MM.1S (cell line): Measurements from ENCODE around the gene FHIT.

ENCODE experiments used
- DNase-seq: peaks from one replicate; pipeline ENCODE4 v3.0.0-alpha.2; 2015
- H2AFZ ChIP-seq: fragments of 300-600 bp; sonication (generic); 2 replicates; pipeline ENCODE4 v1.6.0; 2016; ENCODE audit warnings: antibody characterized with exemption, low read length
- H3F3A ChIP-seq: fragments of 300-600 bp; sonication (generic); 2 replicates; pipeline ENCODE4 v1.6.1; 2016; ENCODE audit warnings: mild to moderate bottlenecking, antibody characterized with exemption, low read length, moderate library complexity, mixed read lengths; ENCODE audit not compliant: insufficient read depth
- H3K27ac ChIP-seq: fragments of 300-600 bp; sonication (generic); 2 replicates; pipeline ENCODE4 v1.5.1; 2016; ENCODE audit warnings: mild to moderate bottlenecking, low read length
- H3K27me3 ChIP-seq: fragments of 300-600 bp; sonication (generic); replicated peaks from 2 replicates; pipeline ENCODE4 v1.6.0; 2016; ENCODE audit warnings: low read length; ENCODE audit not compliant: insufficient read depth
- H3K36me3 ChIP-seq: fragments of 300-600 bp; sonication (generic); replicated peaks from 2 replicates; pipeline ENCODE4 v1.6.1; 2016; ENCODE audit warnings: mild to moderate bottlenecking, low read length, mixed read lengths; ENCODE audit not compliant: insufficient read depth
- H3K4me1 ChIP-seq: fragments of 300-600 bp; sonication (generic); 2 replicates; pipeline ENCODE4 v1.6.1; 2016; ENCODE audit warnings: low read length, mixed read lengths
- H3K4me2 ChIP-seq: fragments of 300-600 bp; sonication (generic); 2 replicates; pipeline ENCODE4 v1.6.0; 2016; ENCODE audit warnings: low read depth, low read length
- H3K4me3 ChIP-seq: fragments of 300-600 bp; sonication (generic); 2 replicates; pipeline ENCODE4 v1.5.1; 2016; ENCODE audit warnings: low read length, mixed read lengths
- H3K79me2 ChIP-seq: fragments of 300-600 bp; sonication (generic); 2 replicates; pipeline ENCODE4 v1.6.1; 2016; ENCODE audit warnings: mixed run types, low read length, mixed read lengths
- H3K9ac ChIP-seq: fragments of 300-600 bp; sonication (generic); 2 replicates; pipeline ENCODE4 v1.6.1; 2016; ENCODE audit warnings: low read length, mixed read lengths
- H3K9me2 ChIP-seq: fragments of 300-600 bp; sonication (generic); replicated peaks from 2 replicates; pipeline ENCODE4 v1.6.1; 2016; ENCODE audit warnings: mild to moderate bottlenecking, low read length, mixed read lengths; ENCODE audit not compliant: insufficient read depth
- H3K9me3 ChIP-seq: fragments of 300-600 bp; sonication (generic); replicated peaks from 2 replicates; pipeline ENCODE4 v1.6.1; 2016; ENCODE audit warnings: mild to moderate bottlenecking, low read length, mixed read lengths; ENCODE audit not compliant: insufficient read depth
- H4K20me1 ChIP-seq: fragments of 300-600 bp; sonication (generic); 2 replicates; pipeline ENCODE4 v1.6.1; 2016; ENCODE audit warnings: mild to moderate bottlenecking, low read length, moderate library complexity, mixed read lengths; ENCODE audit not compliant: insufficient read depth
- EZH2 ChIP-seq: fragments of 300-600 bp; sonication (generic); optimal IDR thresholded peaks from 2 replicates; pipeline ENCODE3; 2017; ENCODE audit warnings: low read depth, mild to moderate bottlenecking, antibody characterized with exemption, low read length, mixed read lengths
- EZH2phosphoT487 ChIP-seq: fragments of 300-600 bp; sonication (generic); IDR thresholded peaks from 2 replicates; pipeline ENCODE4 v1.6.1; 2018; ENCODE audit warnings: antibody characterized with exemption, low read length
- TF ChIP-seq, protein P1 (sequence below): fragments of 300-600 bp; sonication (generic); IDR thresholded peaks from 2 replicates; pipeline ENCODE4 v1.5.1; 2016; ENCODE audit warnings: antibody characterized with exemption, low read length, mixed read lengths

FHIT gene

DNA sequence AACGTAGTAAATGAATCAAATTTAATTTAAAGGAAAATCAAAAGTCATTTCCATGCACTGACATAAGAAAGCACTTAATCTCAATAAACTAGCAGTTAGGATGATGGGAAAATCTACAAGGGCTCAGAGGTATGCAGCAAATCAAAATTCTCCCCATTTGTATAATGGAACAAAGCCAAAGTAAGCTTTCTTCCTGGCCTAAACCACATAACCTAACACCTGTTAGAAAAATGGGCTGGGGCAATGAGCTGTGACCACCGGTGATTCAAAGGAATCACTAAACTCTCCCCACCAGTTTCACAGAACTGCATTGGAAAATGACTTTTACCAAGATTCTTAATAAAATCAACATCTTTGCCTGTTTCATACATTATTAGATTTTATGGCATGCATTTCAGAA, 1024.3 kb downstream of the FHIT start:
- no peaks in the 10 kb centered on the region for H3K4me1 ChIP-seq
- DNase-seq = no peak

DNA sequence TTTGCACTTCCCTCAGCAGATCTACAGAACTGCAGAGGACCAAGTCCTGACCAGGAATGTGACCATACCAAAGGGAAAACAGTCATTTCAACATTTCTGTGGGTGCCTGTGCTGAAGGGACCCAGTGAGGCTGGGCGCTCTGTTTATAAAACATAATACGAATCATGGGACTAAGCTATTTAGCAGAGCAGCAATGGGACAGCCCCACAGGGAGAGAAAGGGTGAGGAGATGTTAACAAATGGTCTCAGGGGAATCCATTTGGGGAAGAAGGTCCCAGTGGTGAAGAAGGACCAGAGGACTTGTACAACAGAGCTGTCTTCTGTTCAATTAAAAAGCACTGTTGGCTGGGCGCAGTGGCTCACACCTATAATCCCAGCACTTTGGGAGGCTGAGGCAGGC, 1025.4 kb downstream of the FHIT start:
- no peak overlapping the region for H3K27ac ChIP-seq
- no peaks in the 10 kb centered on the region for H3K9me2 ChIP-seq
- no peaks in the 10 kb centered on the region for H3K9me3 ChIP-seq
- H3K9ac ChIP-seq = no peak overlapping the region
- no peaks in the 10 kb centered on the region for H3K79me2 ChIP-seq
- no peaks in the 10 kb centered on the region for H4K20me1 ChIP-seq
- no peak for TF ChIP-seq EZH2
- TF ChIP-seq, protein P1, sequence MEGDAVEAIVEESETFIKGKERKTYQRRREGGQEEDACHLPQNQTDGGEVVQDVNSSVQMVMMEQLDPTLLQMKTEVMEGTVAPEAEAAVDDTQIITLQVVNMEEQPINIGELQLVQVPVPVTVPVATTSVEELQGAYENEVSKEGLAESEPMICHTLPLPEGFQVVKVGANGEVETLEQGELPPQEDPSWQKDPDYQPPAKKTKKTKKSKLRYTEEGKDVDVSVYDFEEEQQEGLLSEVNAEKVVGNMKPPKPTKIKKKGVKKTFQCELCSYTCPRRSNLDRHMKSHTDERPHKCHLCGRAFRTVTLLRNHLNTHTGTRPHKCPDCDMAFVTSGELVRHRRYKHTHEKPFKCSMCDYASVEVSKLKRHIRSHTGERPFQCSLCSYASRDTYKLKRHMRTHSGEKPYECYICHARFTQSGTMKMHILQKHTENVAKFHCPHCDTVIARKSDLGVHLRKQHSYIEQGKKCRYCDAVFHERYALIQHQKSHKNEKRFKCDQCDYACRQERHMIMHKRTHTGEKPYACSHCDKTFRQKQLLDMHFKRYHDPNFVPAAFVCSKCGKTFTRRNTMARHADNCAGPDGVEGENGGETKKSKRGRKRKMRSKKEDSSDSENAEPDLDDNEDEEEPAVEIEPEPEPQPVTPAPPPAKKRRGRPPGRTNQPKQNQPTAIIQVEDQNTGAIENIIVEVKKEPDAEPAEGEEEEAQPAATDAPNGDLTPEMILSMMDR = no peak
- TF ChIP-seq EZH2phosphoT487 = no peak
- no peaks in the 10 kb centered on the region for H3F3A ChIP-seq
- no peaks in the 10 kb centered on the region for H3K4me1 ChIP-seq
- DNase-seq = no peak
- no peaks in the 10 kb centered on the region for H3K27me3 ChIP-seq
- H3K36me3 ChIP-seq = no peaks in the 10 kb centered on the region
- H3K4me3 ChIP-seq = no peak overlapping the region
- no peak overlapping the region for H3K4me2 ChIP-seq
- H2AFZ ChIP-seq = no peak overlapping the region

More for the DNA sequence above, 1024.3 kb downstream of the FHIT start:
- Histone ChIP-seq H3K27me3 (no peaks in the 10 kb centered on the region), H3K9me3 (no peaks in the 10 kb centered on the region), H2AFZ (no peak overlapping the region), H3K4me2 (no peak overlapping the region), H3K4me3 (no peak overlapping the region), H3K9ac (no peak overlapping the region), H3K36me3 (no peaks in the 10 kb centered on the region), H4K20me1 (no peaks in the 10 kb centered on the region), H3F3A (no peaks in the 10 kb centered on the region), H3K79me2 (no peaks in the 10 kb centered on the region), H3K27ac (no peak overlapping the region), H3K9me2 (no peaks in the 10 kb centered on the region)
- TF ChIP-seq EZH2 = no peak
- no peak for TF ChIP-seq EZH2phosphoT487
- TF ChIP-seq, protein P1 = no peak

DNA sequence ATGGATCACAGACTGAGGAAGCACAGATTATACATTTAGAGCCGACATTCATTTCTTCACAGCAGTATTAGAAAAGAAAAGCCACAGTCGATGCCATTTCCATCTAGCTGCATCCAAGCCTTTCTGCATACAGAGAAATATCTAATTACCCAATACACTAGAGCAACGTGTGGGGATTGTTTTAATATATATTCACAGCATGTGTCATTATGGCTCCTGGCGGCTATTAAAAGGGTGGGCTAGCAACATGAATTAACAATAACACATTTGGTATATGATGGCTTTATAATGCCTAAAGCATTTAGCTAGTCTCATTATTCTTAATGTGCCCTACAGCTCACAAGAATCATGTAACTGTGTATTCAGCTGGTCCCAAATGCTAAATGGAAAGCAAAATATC, 1030.5 kb downstream of the FHIT start:
- no peak for TF ChIP-seq EZH2phosphoT487
- TF ChIP-seq EZH2 = no peak
- TF ChIP-seq, protein P1 = no peak
- H3K36me3 ChIP-seq = no peaks in the 10 kb centered on the region

More for the DNA sequence above, 1030.5 kb downstream of the FHIT start:
- Histone ChIP-seq H3K4me3 (no peak overlapping the region), H3K4me1 (no peaks in the 10 kb centered on the region), H3K9me3 (no peaks in the 10 kb centered on the region), H3K27ac (no peak overlapping the region), H2AFZ (no peak overlapping the region), H3K9ac (no peak overlapping the region), H3K9me2 (no peaks in the 10 kb centered on the region), H3F3A (no peaks in the 10 kb centered on the region), H4K20me1 (no peaks in the 10 kb centered on the region), H3K4me2 (no peak overlapping the region), H3K79me2 (no peaks in the 10 kb centered on the region), H3K27me3 (no peaks in the 10 kb centered on the region)
- no peak for DNase-seq
